T-helper 1 cell treated with Interleukin-12 subunit alpha and Interleukin-12 subunit beta and Interleukin-4 antibody, amounts not matched to agents 30 ng/mL and 1 ng/mL, for 36 hours (primary cell): Measurements from ENCODE around the gene GLB1L2. TPM values are rescaled to one million over a fixed set of nuclear protein-coding genes. Genes with fewer than 3 reads are reported as not detected.
"Not testable (repeated sequence)": the region's sequence is repeated elsewhere in the genome, so short reads cannot be mapped to it uniquely, and the experiment has no call there.

Experiments
- intact Hi-C: fragments of 100-400 bp; cut with micrococcal nuclease; formaldehyde crosslinking; loops from one replicate; pipeline ENCODE4 v1.15.1; 2024
- total RNA-seq: library from RNA; stranded (reverse); gene quantifications from 2 replicates; pipeline ENCODE4 v1.2.3, GENCODE V29; 2022

GLB1L2 gene
- total RNA-seq, 1 donor from 2014 or later = 3.1 TPM

- intact Hi-C loops = no loop called here
Observed at GRCh38 chr11:134322553-134322952, 9.2 kb upstream of the GLB1L2 start.

- intact Hi-C loops = no loop called here
Observed at GRCh38 chr11:134328433-134328832, 3.4 kb upstream of the GLB1L2 start.

- intact Hi-C loops = loop anchor here (1.0 to 5.0 kb wide), 8 partner anchors 19 to 403 kb away; partner anchors contain the start of genes ACAD8, JAM3 and THYN1
Observed at GRCh38 chr11:134330611-134331353, 1.0 kb upstream of the GLB1L2 start.

GRCh38 chr11:134332189-134332631 is 422 bp downstream of the GLB1L2 start:
- intact Hi-C loops = loop anchor here (1.0 to 5.0 kb wide), 4 partner anchors 108 to 385 kb away; partner anchors contain the start of gene VPS26B

- intact Hi-C loops = loop anchor here (1.0 to 5.0 kb wide), 4 partner anchors 108 to 385 kb away; partner anchors contain the start of gene VPS26B
Observed at GRCh38 chr11:134332782-134333181, 994 bp downstream of the GLB1L2 start.

GRCh38 chr11:134333312-134333711 is 1.5 kb downstream of the GLB1L2 start:
- intact Hi-C loops = loop anchor here (5.0 kb wide), 3 partner anchors 126 to 386 kb away; no protein-coding TSS in a partner anchor

- intact Hi-C loops = loop anchor here (5.0 kb wide), 3 partner anchors 127 to 387 kb away; no protein-coding TSS in a partner anchor
Observed at GRCh38 chr11:134333946-134334345, 2.2 kb downstream of the GLB1L2 start.

- intact Hi-C loops = loop anchor here (5.0 kb wide), 3 partner anchors 128 to 388 kb away; no protein-coding TSS in a partner anchor
Observed at GRCh38 chr11:134334796-134335571, 3.2 kb downstream of the GLB1L2 start.

- intact Hi-C loops = no loop called here
Observed at GRCh38 chr11:134337051-134337450, 5.3 kb downstream of the GLB1L2 start.

GRCh38 chr11:134338068-134338467 is 6.3 kb downstream of the GLB1L2 start:
- intact Hi-C loops = no loop called here

GRCh38 chr11:134338654-134339053 is 6.9 kb downstream of the GLB1L2 start:
- intact Hi-C loops = no loop called here

- intact Hi-C loops = no loop called here
Observed at GRCh38 chr11:134339756-134340155, 8.0 kb downstream of the GLB1L2 start.

GRCh38 chr11:134340354-134340964 is 8.7 kb downstream of the GLB1L2 start:
- intact Hi-C loops = no loop called here

- intact Hi-C loops = no loop called here
Observed at GRCh38 chr11:134341805-134342571, 10.2 kb downstream of the GLB1L2 start.

GRCh38 chr11:134342572-134343340 is 11.0 kb downstream of the GLB1L2 start:
- intact Hi-C loops = no loop called here

GRCh38 chr11:134343646-134344045 is 11.9 kb downstream of the GLB1L2 start:
- intact Hi-C loops = no loop called here

- intact Hi-C loops = not testable (repeated sequence)
Observed at GRCh38 chr11:134344497-134345236, 12.9 kb downstream of the GLB1L2 start.

GRCh38 chr11:134345237-134345550 is 13.4 kb downstream of the GLB1L2 start:
- intact Hi-C loops = no loop called here
